ENCODE results near the gene GALNT2. TPM values are rescaled to one million over a fixed set of nuclear protein-coding genes. Genes with fewer than 3 reads are reported as not detected.

Gene GALNT2
- total and polyA plus RNA-seq, 2 experiments from 2014 or later = 17.8 to 48.3 TPM

- no peaks in the 10 kb centered on the region for H3K9me3 Mint-ChIP-seq
- H3K27ac Mint-ChIP-seq = no peak overlapping the region; the same call in 1 of the 2 replicates
- Histone ChIP-seq H3K36me3 (ENCODE audit: insufficient read depth) (no peaks in the 10 kb centered on the region), H3K9me2 (ENCODE audit: insufficient read depth) (no peaks in the 10 kb centered on the region), H3K4me3 (no peak overlapping the region), H3K27ac (ENCODE audit: low read depth) (no peak overlapping the region), H2AFZ (no peak overlapping the region), H3K4me2 (no peak overlapping the region), H3K4me1 (ENCODE audit: insufficient read depth) (peaks cover 19% of the 10 kb centered on the region; the same call in 1 of the 2 replicates), H3K27me3 (ENCODE audit: insufficient read depth) (no peaks in the 10 kb centered on the region), H3K79me2 (replicated peaks; ENCODE audit: insufficient read depth) (peaks cover 75% of the 10 kb centered on the region), H4K20me1 (replicated peaks; ENCODE audit: insufficient read depth) (peaks cover 3% of the 10 kb centered on the region), H3F3A (replicated peaks; ENCODE audit: low read depth) (no peaks in the 10 kb centered on the region)
- TF ChIP-seq POLR2AphosphoS5 (IDR thresholded peaks at IDR 0.05; ENCODE audit: low read depth) (no peak), CREB1 (CRISPR knock-in tag; IDR thresholded peaks at IDR 0.05; ENCODE audit: low read depth) (no peak), EZH2 (IDR thresholded peaks at IDR 0.05; ENCODE audit: low read depth, unreplicated experiment) (no peak), ZNF331 (CRISPR knock-in tag; IDR thresholded peaks at IDR 0.05; ENCODE audit: low read depth) (no peak), EZH2phosphoT487 (IDR thresholded peaks at IDR 0.05; ENCODE audit: unreplicated experiment) (no peak), NANOG (IDR thresholded peaks at IDR 0.05; ENCODE audit: borderline replicate concordance) (no peak), REST (IDR thresholded peaks at IDR 0.05; ENCODE audit: unreplicated experiment) (no peak), ETS1 (IDR thresholded peaks at IDR 0.05) (no peak), CTCF (conservative IDR thresholded peaks at IDR 0.05; ENCODE audit: low read depth in 2 of 2) (no peak), STAT1 (IDR thresholded peaks at IDR 0.05; ENCODE audit: unreplicated experiment) (no peak)
- peaks cover 53% of the 10 kb centered on the region for H3K4me1 Mint-ChIP-seq
- peaks cover 7% of the 10 kb centered on the region for H3K27me3 Mint-ChIP-seq (ENCODE audit: insufficient read depth, low read depth, poor library complexity)
- no peak for DNase-seq (ENCODE audit: low spot score)
- H3K36me3 Mint-ChIP-seq (ENCODE audit: low read depth) = no peaks in the 10 kb centered on the region; the same call in 2 of the 3 replicates
- H3K4me3 Mint-ChIP-seq = no peak overlapping the region
- ATAC-seq = no peak
Observed at GRCh38 chr1:230121950-230122349, 54.9 kb downstream of the GALNT2 start.

Measured in GM23338 (cell line).